NOMO-1 treated with DMSO at 0.1 percent for 48 hours (cell line): ENCODE data around the gene DIPK2B.

Experiments used
- DNase-seq: peaks from one replicate; lab custom pipeline; 2025; ENCODE audit not compliant: unreplicated experiment; lab: John Stamatoyannopoulos, UW

DIPK2B gene

GRCh38 chrX:45164021-45164621, 36.6 kb downstream of the DIPK2B start:
- DNase-seq = no peak

GRCh38 chrX:45157647-45158046, 43.0 kb downstream of the DIPK2B start:
- DNase-seq = no peak

GRCh38 chrX:45154462-45154861, 46.2 kb downstream of the DIPK2B start:
- no peak for DNase-seq

- DNase-seq = no peak
Measured at GRCh38 chrX:45154033-45154360, 46.7 kb downstream of the DIPK2B start.
